Measurements from ENCODE around the gene ACSL6. TPM values are rescaled to one million over a fixed set of nuclear protein-coding genes. Genes with fewer than 3 reads are reported as not detected.

The ACSL6 gene
- total RNA-seq, 2 experiments from 2014 or later = 26.5 to 38.8 TPM

GRCh38 chr5:131992370-131992769 lies 19.1 kb downstream of the ACSL6 start:
- Mint-ChIP-seq H3K9me3 (no peaks in the 10 kb centered on the region), H3K27me3 (peaks cover 8% of the 10 kb centered on the region), H3K4me1 (peaks cover 18% of the 10 kb centered on the region), H3K27ac (peak overlapping the region; percentile 37), H3K36me3 (ENCODE audit: low read depth) (no peaks in the 10 kb centered on the region), H3K4me3 (no peak overlapping the region)
- no peak for DNase-seq
- ChIA-PET POLR2A (no interaction called here), CTCF (interaction anchor here (1.5 to 3.7 kb wide), 2 partner anchors 16 to 182 kb away, joined by 3 to 22 read pairs; no protein-coding TSS in a partner anchor)

GRCh38 chr5:131991593-131992324 lies 19.7 kb downstream of the ACSL6 start:
- POLR2A ChIA-PET = no interaction called here
- no peak overlapping the region for H3K27ac Mint-ChIP-seq
- H3K9me3 Mint-ChIP-seq = no peaks in the 10 kb centered on the region
- CTCF ChIA-PET = interaction anchor here (0.6 to 3.7 kb wide), 5 partner anchors 11 to 843 kb away, joined by 3 to 22 read pairs (median 4); no protein-coding TSS in a partner anchor
- H3K4me1 Mint-ChIP-seq = peaks cover 12% of the 10 kb centered on the region
- H3K4me3 Mint-ChIP-seq = no peak overlapping the region
- H3K27me3 Mint-ChIP-seq = peaks cover 8% of the 10 kb centered on the region
- H3K36me3 Mint-ChIP-seq (ENCODE audit: low read depth) = no peaks in the 10 kb centered on the region
- no peak for DNase-seq

- H3K27me3 Mint-ChIP-seq = peaks cover 8% of the 10 kb centered on the region
- H3K4me3 Mint-ChIP-seq = no peak overlapping the region
- H3K9me3 Mint-ChIP-seq = no peaks in the 10 kb centered on the region
- no peak overlapping the region for H3K27ac Mint-ChIP-seq
- peaks cover 4% of the 10 kb centered on the region for H3K4me1 Mint-ChIP-seq
- no peaks in the 10 kb centered on the region for H3K36me3 Mint-ChIP-seq (ENCODE audit: low read depth)
- no peak for DNase-seq
- ChIA-PET POLR2A (no interaction called here), CTCF (interaction anchor here (0.5 to 1.7 kb wide), 3 partner anchors 12 to 209 kb away, joined by 3 to 5 read pairs (median 3); no protein-coding TSS in a partner anchor)
Observed at GRCh38 chr5:131990716-131991115, 20.7 kb downstream of the ACSL6 start.

GRCh38 chr5:131988601-131989000 lies 22.9 kb downstream of the ACSL6 start:
- H3K4me3 Mint-ChIP-seq = no peak overlapping the region
- no peaks in the 10 kb centered on the region for H3K9me3 Mint-ChIP-seq
- peaks cover 8% of the 10 kb centered on the region for H3K27me3 Mint-ChIP-seq
- ChIA-PET CTCF (interaction anchor here (1.0 to 1.6 kb wide), 2 partner anchors 18 to 22 kb away, joined by 4 to 9 read pairs; no protein-coding TSS in a partner anchor), POLR2A (no interaction called here)
- no peak overlapping the region for H3K27ac Mint-ChIP-seq
- no peaks in the 10 kb centered on the region for H3K36me3 Mint-ChIP-seq (ENCODE audit: low read depth)
- H3K4me1 Mint-ChIP-seq = peaks cover 3% of the 10 kb centered on the region
- DNase-seq = no peak

GRCh38 chr5:131987251-131987650 lies 24.2 kb downstream of the ACSL6 start:
- Mint-ChIP-seq H3K27ac (no peak overlapping the region), H3K27me3 (peaks cover 5% of the 10 kb centered on the region), H3K4me3 (no peak overlapping the region), H3K4me1 (peaks cover 12% of the 10 kb centered on the region), H3K36me3 (ENCODE audit: low read depth) (peaks cover 1% of the 10 kb centered on the region), H3K9me3 (no peaks in the 10 kb centered on the region)
- ChIA-PET CTCF (interaction anchor here (0.6 to 1.6 kb wide), 3 partner anchors 14 to 234 kb away, joined by 3 to 9 read pairs (median 4); no protein-coding TSS in a partner anchor), POLR2A (no interaction called here)
- DNase-seq = no peak

GRCh38 chr5:131986161-131986912 lies 25.1 kb downstream of the ACSL6 start:
- H3K4me3 Mint-ChIP-seq = no peak overlapping the region
- no peaks in the 10 kb centered on the region for H3K27me3 Mint-ChIP-seq
- peaks cover 12% of the 10 kb centered on the region for H3K4me1 Mint-ChIP-seq
- peaks cover 1% of the 10 kb centered on the region for H3K36me3 Mint-ChIP-seq (ENCODE audit: low read depth)
- no peaks in the 10 kb centered on the region for H3K9me3 Mint-ChIP-seq
- H3K27ac Mint-ChIP-seq = no peak overlapping the region
- POLR2A ChIA-PET = no interaction called here
- no peak for DNase-seq
- CTCF ChIA-PET = interaction anchor here (0.6 to 1.2 kb wide), 3 partner anchors 10 to 518 kb away, joined by 3 to 4 read pairs (median 4); no protein-coding TSS in a partner anchor

GRCh38 chr5:131984956-131985665 lies 26.3 kb downstream of the ACSL6 start:
- DNase-seq = no peak
- ChIA-PET CTCF (interaction anchor here (1.2 kb wide), 1 partner anchor 12 kb away, joined by 4 read pairs; no protein-coding TSS in a partner anchor), POLR2A (no interaction called here)
- Mint-ChIP-seq H3K9me3 (no peaks in the 10 kb centered on the region), H3K4me3 (no peak overlapping the region), H3K27ac (no peak overlapping the region), H3K36me3 (ENCODE audit: low read depth) (peaks cover 1% of the 10 kb centered on the region), H3K4me1 (peaks cover 12% of the 10 kb centered on the region), H3K27me3 (peaks cover 2% of the 10 kb centered on the region)

GRCh38 chr5:131983244-131983771 lies 28.1 kb downstream of the ACSL6 start:
- POLR2A ChIA-PET = no interaction called here
- no peaks in the 10 kb centered on the region for H3K9me3 Mint-ChIP-seq
- DNase-seq = no peak
- peaks cover 6% of the 10 kb centered on the region for H3K27me3 Mint-ChIP-seq
- peaks cover 12% of the 10 kb centered on the region for H3K4me1 Mint-ChIP-seq
- H3K36me3 Mint-ChIP-seq (ENCODE audit: low read depth) = peaks cover 1% of the 10 kb centered on the region
- H3K27ac Mint-ChIP-seq = no peak overlapping the region
- no peak overlapping the region for H3K4me3 Mint-ChIP-seq
- CTCF ChIA-PET = interaction anchor here (0.5 kb wide), 1 partner anchor 420 kb away, joined by 4 read pairs; no protein-coding TSS in a partner anchor

- CTCF ChIA-PET = interaction anchor here (0.6 kb wide), 1 partner anchor 34 kb away, joined by 3 read pairs; no protein-coding TSS in a partner anchor
- no peak for DNase-seq
- Mint-ChIP-seq H3K4me3 (no peak overlapping the region), H3K36me3 (ENCODE audit: low read depth) (peaks cover 1% of the 10 kb centered on the region), H3K27me3 (peaks cover 6% of the 10 kb centered on the region), H3K27ac (no peak overlapping the region), H3K4me1 (peaks cover 20% of the 10 kb centered on the region), H3K9me3 (no peaks in the 10 kb centered on the region)
- POLR2A ChIA-PET = interaction anchor here (0.7 kb wide), 1 partner anchor 48 kb away, joined by 4 read pairs; no protein-coding TSS in a partner anchor
Observed at GRCh38 chr5:131981516-131981915, 29.9 kb downstream of the ACSL6 start.

- Mint-ChIP-seq H3K27me3 (peaks cover 6% of the 10 kb centered on the region), H3K4me1 (peaks cover 29% of the 10 kb centered on the region), H3K4me3 (no peak overlapping the region), H3K9me3 (no peaks in the 10 kb centered on the region), H3K27ac (no peak overlapping the region), H3K36me3 (ENCODE audit: low read depth) (peaks cover 1% of the 10 kb centered on the region)
- no peak for DNase-seq
- ChIA-PET POLR2A (no interaction called here), CTCF (interaction anchor here (0.6 kb wide), 1 partner anchor 18 kb away, joined by 3 read pairs; no protein-coding TSS in a partner anchor)
Observed at GRCh38 chr5:131980696-131981095, 30.8 kb downstream of the ACSL6 start.

GRCh38 chr5:131979816-131980215 lies 31.6 kb downstream of the ACSL6 start:
- H3K27ac Mint-ChIP-seq = no peak overlapping the region
- H3K4me1 Mint-ChIP-seq = peaks cover 37% of the 10 kb centered on the region
- no peaks in the 10 kb centered on the region for H3K9me3 Mint-ChIP-seq
- POLR2A ChIA-PET = no interaction called here
- peaks cover 1% of the 10 kb centered on the region for H3K36me3 Mint-ChIP-seq (ENCODE audit: low read depth)
- CTCF ChIA-PET = interaction anchor here (0.7 to 1.1 kb wide), 2 partner anchors 17 to 18 kb away, joined by 3 read pairs; no protein-coding TSS in a partner anchor
- DNase-seq = no peak
- H3K4me3 Mint-ChIP-seq = no peak overlapping the region
- peaks cover 6% of the 10 kb centered on the region for H3K27me3 Mint-ChIP-seq

GRCh38 chr5:131977212-131977604 lies 34.2 kb downstream of the ACSL6 start:
- H3K4me3 Mint-ChIP-seq = no peak overlapping the region
- CTCF ChIA-PET = no interaction called here

More at GRCh38 chr5:131977212-131977604, 34.2 kb downstream of the ACSL6 start:
- H3K4me1 Mint-ChIP-seq = peaks cover 48% of the 10 kb centered on the region
- peak overlapping the region; percentile 7 for H3K27ac Mint-ChIP-seq
- peaks cover 14% of the 10 kb centered on the region for H3K36me3 Mint-ChIP-seq (ENCODE audit: low read depth)
- no peaks in the 10 kb centered on the region for H3K9me3 Mint-ChIP-seq
- POLR2A ChIA-PET = no interaction called here
- peaks cover 6% of the 10 kb centered on the region for H3K27me3 Mint-ChIP-seq
- DNase-seq = no peak
